ENCODE measurements around the gene VEZF1.

The VEZF1 gene

GRCh38 chr17:57948555-57949420, 39.3 kb downstream of the VEZF1 start:
- DNase-seq: peak; percentile 98

- DNase-seq: no peak
Measured at GRCh38 chr17:57948169-57948554, 39.9 kb downstream of the VEZF1 start.

- no peak for DNase-seq
Measured at GRCh38 chr17:57947369-57947768, 40.7 kb downstream of the VEZF1 start.

DNA sequence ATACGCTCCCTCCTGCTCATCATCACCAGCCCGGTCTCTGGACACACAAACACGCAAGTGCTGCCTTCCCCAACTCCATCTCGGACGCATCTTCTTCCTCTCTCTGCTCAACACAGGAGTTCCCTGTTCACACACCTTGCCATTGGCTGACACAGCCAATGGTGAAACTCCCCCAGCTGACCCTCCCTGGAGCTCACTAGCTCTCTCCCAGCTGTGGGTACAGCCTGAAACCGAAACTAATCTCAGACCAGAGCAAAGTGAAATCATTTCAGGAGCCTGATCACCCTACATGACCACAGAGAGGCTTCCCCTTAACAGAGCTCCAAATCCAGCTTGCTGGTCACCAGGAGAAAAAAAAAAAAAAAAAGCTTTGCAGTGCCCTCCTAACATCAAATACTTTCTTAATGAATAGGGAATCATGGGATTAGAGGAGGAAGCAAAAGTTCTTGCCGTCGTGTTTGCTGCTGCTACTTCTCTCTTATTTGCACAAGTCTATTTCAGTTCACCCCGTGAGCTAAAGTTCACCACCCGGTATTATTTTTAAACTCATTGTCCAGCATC, 41.2 kb downstream of the VEZF1 start:
- DNase-seq: peak; percentile 83

GRCh38 chr17:57945996-57946797, 41.9 kb downstream of the VEZF1 start:
- DNase-seq: peak; percentile 59

DNA sequence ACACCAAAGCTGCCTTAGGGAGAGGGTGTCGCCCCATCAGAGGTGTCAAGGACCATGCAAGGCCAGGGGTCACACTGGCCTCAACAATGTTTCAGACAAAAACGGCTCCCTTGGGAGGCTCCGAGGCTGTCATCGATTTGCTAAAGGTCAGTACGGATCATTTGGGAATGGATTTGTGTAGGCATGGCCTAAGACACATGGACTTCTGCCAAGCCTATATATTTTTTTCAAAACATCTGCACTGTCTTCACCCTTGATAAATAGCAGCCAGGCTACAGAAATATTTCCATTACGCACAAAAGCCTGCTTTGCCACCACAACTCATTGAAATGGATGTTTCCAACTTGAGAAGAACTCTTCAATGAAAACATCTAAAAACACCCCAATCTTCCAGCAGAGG, 43.1 kb downstream of the VEZF1 start:
- DNase-seq: no peak

DNA sequence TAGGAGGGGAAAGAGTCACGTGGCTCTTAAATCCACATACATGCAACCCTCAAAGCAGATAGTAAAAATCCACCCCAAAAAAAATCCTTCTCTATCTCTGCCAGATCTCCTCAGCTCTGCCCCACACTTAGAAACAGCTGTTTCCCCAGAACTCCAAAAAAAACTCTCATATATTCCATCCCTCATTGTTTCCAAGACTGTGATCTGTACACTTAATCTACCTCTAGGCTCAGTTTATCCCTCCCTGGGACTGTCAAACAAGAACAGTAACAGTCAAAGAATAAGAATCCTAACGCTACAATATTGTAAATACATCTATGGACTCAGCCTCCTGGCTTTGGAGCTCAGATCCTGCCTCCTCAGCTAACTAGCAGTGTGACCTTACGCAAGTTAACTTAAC, 44.4 kb downstream of the VEZF1 start:
- no peak for DNase-seq

DNA sequence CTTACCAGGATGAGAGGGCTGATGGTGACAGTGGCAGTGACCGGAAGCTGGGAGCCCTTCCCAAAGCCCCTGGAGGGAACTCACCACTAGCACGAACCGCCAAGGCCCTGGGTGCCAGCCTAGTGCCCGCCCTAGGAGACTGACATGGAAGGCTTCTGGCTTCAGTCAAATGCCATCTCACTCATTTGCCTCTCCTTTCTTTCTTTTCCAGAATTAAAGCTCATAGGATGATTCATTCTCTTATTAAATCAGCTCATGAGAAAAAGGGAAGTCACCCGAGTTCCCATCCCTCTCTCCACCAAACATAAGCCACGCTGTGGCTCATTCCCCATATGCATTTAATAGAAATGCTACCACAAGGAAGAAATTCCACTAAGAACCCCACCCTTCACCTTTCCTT, 44.9 kb downstream of the VEZF1 start:
- peak; percentile 58 for DNase-seq

DNA sequence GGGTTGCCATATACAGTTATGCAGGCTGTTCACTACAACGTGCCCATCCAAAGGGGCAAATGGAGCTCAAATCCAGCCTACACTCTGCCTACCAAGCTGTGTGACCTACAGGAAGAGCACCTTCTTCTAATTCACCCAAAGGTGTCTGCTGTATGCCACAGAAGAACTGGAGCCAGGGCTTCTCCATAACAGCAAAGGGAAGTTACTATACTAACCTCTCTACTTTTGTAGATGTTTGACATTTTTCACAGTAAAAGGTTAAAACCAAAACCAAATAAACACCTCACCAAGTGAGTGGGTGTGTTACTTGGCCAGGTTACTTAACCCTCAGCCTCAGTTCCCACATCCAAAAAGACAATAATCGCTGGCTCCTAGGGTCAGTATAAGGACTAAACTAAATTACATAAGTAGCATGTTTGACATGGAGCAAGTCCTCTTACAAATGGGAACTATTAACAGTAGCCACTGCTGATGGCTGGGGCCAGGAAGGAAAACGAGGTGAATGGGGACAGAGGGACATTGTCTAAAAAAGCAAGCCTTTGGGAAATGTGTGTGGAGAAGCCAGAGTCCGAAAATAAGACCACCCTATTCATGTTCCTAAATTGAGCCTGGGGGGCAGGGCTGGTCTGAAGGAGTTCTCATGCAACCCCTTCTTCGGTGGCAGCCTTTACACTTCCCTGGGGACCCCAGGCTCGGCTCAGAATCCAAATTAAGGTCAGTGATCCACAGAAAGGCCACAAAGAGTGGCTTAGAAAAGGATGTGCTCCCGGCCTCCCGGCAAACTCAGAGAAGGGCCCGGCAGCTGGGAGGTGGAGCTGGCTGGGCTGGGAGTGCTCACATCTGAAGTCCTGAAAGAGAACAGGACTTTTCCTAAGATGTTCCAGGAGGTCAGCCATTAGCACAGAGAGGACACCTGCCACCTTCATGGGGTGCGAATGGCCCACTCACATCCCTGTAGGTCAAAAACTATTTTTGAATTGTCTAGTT, 46.4 kb downstream of the VEZF1 start:
- no peak for DNase-seq

DNA sequence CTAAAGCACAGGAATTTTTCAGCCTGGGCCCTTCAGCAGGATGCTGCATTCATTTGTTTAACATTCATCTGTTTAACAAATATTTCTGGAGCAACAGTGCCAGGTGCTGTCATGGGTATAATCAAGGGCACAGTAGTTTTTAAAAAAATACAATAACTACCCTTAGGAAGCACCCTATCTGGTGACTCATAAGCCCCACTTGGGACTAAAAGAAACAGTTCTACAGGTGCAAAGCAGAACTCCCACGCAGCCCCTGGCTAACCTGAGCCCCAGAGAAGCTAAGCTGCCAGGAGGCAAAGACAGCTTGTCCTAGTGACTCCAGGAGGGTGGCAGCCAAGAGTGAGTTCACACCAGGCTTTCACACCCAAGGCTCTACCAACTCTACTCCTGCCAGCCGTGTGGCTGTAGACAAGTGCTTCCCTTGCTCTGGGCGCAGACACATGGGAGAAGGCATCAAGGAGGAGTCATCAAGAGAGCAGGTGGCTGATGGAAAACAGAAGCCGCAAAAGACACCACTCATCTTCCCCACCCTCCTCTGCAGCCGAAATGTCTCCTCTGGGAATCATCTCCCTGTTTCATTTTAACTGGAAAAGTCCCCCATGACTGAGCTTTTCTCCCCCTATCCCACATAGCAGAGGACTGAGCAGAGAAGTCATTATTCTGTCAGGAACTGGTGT, 47.3 kb downstream of the VEZF1 start:
- DNase-seq: no peak

GRCh38 chr17:57940231-57940630, 47.8 kb downstream of the VEZF1 start:
- DNase-seq: no peak

DNA sequence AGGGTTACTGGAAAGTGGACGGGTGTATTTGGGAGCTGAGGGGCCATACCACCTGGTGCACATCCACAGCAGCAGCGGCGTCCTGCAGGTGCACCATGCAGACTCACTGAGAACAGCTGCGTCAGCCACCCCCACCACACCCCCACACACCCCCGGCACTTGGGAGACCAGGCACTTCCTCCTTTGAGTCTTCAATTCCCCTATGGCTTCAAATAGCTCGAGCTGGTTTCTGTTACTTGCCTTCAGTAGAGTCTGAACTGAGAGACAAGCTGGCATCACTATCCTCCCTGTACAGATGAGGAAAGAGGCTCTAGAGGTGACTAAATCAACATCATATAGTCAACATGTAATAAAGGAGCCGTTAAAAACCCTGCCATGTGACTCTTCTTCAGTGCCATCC, 48.3 kb downstream of the VEZF1 start:
- DNase-seq: no peak

DNA sequence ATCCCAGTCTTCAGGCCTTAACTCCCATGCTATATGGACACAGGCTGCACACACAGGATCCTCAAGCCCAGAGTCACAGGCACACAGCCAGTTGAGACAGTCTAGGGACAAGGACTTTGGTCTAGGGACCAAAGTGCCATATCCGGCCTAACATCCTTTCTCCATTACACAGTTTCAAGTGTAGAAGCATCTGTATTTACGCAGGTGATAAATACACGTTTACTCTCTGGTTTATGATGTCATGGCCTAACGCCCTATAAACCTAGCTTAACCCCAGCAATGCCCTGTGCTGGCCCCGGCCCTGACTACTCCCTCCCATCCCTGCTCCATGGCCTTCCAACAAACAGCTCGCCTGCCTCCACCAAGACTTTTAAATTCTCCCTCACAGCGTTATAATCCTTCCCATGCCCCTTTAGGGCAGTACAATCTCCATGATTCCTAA, 50.0 kb downstream of the VEZF1 start:
- DNase-seq: no peak

- no peak for DNase-seq
Measured at GRCh38 chr17:57937492-57937891, 50.6 kb downstream of the VEZF1 start.

DNA sequence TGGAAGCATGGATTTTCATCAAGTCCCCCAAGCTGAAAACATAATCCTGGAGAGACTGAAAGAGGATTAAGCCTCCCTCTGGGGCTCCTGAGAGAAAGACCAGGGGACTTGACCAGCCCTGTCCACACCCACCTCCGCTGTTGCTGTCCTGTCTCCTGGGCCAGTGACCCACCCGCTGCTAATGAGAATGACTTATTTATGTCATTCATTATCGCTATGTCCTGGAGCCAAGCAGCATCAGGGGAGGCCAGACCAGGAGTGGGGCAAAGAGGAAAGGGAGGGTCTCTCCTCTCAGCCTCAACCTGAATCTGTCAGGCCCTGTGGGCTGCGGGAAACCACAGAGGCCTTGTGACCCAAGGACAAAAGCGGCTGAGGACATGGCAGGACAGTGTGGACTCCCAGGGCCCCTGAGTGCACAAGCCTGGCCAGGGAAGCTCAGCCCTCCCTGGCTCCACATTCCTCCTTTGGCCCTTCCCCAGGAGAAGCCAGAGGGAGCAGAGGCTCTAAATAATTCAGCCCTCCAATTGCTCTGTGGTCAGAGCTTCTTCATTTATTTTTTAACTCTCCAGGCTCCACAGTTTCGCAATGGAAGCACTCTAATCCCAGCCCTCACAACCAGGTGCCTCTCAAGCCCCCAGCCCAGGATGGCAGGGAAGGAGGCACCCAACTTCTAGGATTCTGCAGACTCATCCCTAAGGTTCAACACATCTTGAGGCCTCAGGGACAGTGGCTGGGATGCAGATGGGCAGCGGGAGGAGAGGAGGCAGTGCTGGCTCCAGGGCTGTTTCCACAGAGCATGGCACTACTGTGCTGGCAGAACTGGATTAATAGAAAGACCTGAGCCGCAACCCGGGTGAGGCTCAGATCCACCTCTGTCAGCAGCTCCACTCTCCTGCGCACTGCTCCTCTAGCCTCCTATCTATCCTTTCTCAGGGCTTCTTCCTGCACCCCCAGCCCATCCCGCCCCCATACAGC, 51.9 kb downstream of the VEZF1 start:
- DNase-seq: peak; percentile 74

- DNase-seq: no peak
Measured at GRCh38 chr17:57931488-57932137, 56.4 kb downstream of the VEZF1 start.

- no peak for DNase-seq
Measured at GRCh38 chr17:57930239-57930638, 57.8 kb downstream of the VEZF1 start.

- no peak for DNase-seq
Measured at GRCh38 chr17:57929386-57929785, 58.7 kb downstream of the VEZF1 start.

DNA sequence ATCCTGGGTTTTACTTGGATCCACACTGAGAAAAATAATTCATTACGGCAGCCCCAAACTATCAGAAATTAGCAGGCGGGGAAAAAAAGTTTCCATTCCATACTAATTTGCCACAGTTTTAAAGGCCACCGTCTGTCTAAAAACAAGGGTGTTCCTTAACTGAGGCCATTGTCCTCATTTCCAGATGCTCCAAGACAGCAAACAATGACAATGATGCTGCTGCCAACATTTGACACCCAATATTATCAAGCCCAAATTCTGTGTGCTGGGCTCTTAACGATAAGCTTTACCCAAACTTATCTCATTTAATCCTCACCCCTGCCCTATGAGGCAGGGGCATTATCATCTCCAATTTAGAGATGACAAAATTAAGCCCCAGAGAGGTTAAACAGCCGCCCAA, 59.1 kb downstream of the VEZF1 start:
- DNase-seq: no peak
